SJCRH30 (cell line): ENCODE results near the gene KCNH2. TPM values are rescaled to one million over a fixed set of nuclear protein-coding genes. Genes with fewer than 3 reads are reported as not detected.

Experiments
- DNase-seq, 2 experiments: peaks; one replicate each; pipeline ENCODE4 v3.0.0-alpha.2; 2015 to 2020
- H3K27ac ChIP-seq: fragments of 250-450 bp; sonication (Bioruptor Pico); 2 replicates; pipeline ENCODE4 v1.5.1; 2020; ENCODE audit warnings: mild to moderate bottlenecking, moderate library complexity
- H3K27me3 ChIP-seq: fragments of 250-450 bp; sonication (Bioruptor Pico); 2 replicates; pipeline ENCODE4 v1.5.1; 2020; ENCODE audit warnings: mild to moderate bottlenecking, moderate library complexity
- H3K36me3 ChIP-seq: fragments of 250-450 bp; sonication (Bioruptor Pico); 2 replicates; pipeline ENCODE4 v1.5.1; 2020; ENCODE audit warnings: mild to moderate bottlenecking, moderate library complexity
- H3K4me1 ChIP-seq: fragments of 250-450 bp; sonication (Bioruptor Pico); 2 replicates; pipeline ENCODE4 v1.5.1; 2020; ENCODE audit warnings: mild to moderate bottlenecking, moderate library complexity
- H3K4me3 ChIP-seq: fragments of 250-450 bp; sonication (Bioruptor Pico); 2 replicates; pipeline ENCODE4 v1.5.1; 2020; ENCODE audit warnings: mild to moderate bottlenecking, moderate library complexity
- H3K9me3 ChIP-seq: fragments of 250-450 bp; sonication (Bioruptor Pico); replicated peaks from 2 replicates; pipeline ENCODE4 v1.5.1; 2020; ENCODE audit warnings: mild to moderate bottlenecking, moderate library complexity
- total RNA-seq: library from RNA; depleted of rRNA; stranded (reverse); fragments of >200 nt; shearing (Covaris generic); gene quantifications from 2 replicates; pipeline ENCODE4 v1.2.3, GENCODE V29; 2014

KCNH2 gene
- total RNA-seq, 1 experiment from 2014 or later: 19.3 TPM

DNA sequence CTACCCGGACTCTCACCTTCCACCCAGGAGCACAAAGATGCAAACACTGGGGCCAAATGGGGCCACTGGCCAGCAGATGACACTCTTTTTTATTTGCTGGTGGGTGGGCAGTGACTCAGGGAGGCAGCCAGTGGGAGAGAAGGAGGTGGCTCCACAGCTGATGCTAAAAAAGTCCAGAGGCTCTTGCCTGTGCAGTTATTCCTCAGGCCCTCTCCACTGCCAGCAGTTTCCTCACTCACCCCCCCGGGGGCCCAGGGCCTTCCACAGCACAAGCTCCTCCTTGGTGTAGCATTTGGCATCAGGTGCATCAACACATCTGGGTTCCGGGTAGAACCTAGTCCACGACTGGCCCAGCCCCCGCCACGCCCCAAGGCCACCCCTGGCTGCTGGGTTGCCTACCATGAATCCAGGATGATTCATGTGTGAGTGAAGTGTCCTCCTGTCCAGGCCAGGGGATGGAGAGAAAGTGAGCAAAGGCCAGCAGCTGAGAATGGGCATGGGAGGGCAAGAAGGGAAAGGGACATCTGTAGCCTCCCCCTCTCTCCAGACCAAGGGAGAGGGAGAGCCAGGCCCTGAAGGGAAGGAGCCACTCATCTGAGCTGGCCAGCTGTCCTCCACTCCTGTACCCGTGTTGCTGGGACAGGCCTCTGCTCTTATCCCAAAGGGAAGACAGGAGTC, 1.7 kb upstream of the KCNH2 start:
- no peaks in the 10 kb centered on the region for H3K27me3 ChIP-seq
- peak overlapping the region; percentile 62 for H3K4me3 ChIP-seq
- no peaks in the 10 kb centered on the region for H3K36me3 ChIP-seq
- peak; percentile 71 to 74 for DNase-seq
- H3K27ac ChIP-seq: peak overlapping the region; percentile 93
- peaks cover 27% of the 10 kb centered on the region for H3K4me1 ChIP-seq
- H3K9me3 ChIP-seq: no peaks in the 10 kb centered on the region

GRCh38 chr7:150977382-150978125, 567 bp downstream of the KCNH2 start:
- H3K9me3 ChIP-seq: no peaks in the 10 kb centered on the region
- no peaks in the 10 kb centered on the region for H3K27me3 ChIP-seq
- peaks cover 27% of the 10 kb centered on the region for H3K4me1 ChIP-seq
- peak in 1 of 2 experiments; percentile 39 for DNase-seq
- H3K27ac ChIP-seq: no peak overlapping the region
- H3K4me3 ChIP-seq: peak overlapping the region; percentile 55
- H3K36me3 ChIP-seq: no peaks in the 10 kb centered on the region

DNA sequence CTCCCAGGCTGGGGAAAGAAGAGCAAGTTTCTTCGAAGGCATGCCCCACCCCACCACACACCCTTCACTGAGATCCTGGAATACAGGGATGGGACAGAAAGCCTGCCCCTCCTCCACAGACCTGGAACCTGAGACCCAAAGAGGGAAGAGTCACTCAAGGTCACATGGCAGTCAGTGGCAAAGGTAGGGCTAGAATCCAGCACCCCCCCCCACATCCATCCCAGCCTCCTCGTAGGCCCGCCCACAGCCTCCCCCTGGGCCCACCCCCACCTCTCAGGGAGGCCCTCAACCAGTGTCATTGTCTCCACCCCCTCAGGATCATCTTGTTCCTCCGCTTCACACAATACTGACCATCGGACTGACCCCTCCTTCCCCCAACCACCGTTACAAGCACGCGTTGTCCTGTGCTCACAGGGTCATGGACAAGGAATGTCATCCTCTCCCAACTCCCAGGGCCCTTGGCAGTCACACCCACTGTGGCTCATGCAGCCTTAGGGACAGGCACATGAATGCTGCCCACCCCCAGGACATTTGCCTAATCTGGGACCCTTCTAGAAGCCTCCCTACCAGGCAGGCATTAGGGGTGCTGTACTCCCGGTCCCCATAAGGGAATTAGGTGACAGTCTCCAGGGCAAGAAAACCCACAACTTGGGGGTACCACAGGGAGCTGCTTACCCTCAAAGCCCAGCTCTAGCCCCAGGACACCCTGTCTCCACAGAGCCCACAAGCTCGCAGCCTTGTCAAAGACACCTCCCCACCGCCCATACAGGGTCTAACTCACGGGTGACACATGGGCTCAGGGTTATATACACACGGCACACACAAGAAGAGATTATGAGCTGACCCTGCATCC, 1.4 kb downstream of the KCNH2 start:
- no peaks in the 10 kb centered on the region for H3K27me3 ChIP-seq
- no peak overlapping the region for H3K27ac ChIP-seq

GRCh38 chr7:150975536-150976319, 2.4 kb downstream of the KCNH2 start:
- Histone ChIP-seq H3K27ac (no peak overlapping the region), H3K27me3 (no peaks in the 10 kb centered on the region), H3K9me3 (no peaks in the 10 kb centered on the region), H3K4me3 (no peak overlapping the region), H3K36me3 (no peaks in the 10 kb centered on the region), H3K4me1 (peaks cover 41% of the 10 kb centered on the region)
- DNase-seq: no peak

More for the DNA sequence above, 1.4 kb downstream of the KCNH2 start:
- Histone ChIP-seq H3K4me3 (peak overlapping the region; percentile 55), H3K9me3 (no peaks in the 10 kb centered on the region), H3K4me1 (peaks cover 34% of the 10 kb centered on the region), H3K36me3 (no peaks in the 10 kb centered on the region)
- peak in 1 of 2 experiments; percentile 45 for DNase-seq

DNA sequence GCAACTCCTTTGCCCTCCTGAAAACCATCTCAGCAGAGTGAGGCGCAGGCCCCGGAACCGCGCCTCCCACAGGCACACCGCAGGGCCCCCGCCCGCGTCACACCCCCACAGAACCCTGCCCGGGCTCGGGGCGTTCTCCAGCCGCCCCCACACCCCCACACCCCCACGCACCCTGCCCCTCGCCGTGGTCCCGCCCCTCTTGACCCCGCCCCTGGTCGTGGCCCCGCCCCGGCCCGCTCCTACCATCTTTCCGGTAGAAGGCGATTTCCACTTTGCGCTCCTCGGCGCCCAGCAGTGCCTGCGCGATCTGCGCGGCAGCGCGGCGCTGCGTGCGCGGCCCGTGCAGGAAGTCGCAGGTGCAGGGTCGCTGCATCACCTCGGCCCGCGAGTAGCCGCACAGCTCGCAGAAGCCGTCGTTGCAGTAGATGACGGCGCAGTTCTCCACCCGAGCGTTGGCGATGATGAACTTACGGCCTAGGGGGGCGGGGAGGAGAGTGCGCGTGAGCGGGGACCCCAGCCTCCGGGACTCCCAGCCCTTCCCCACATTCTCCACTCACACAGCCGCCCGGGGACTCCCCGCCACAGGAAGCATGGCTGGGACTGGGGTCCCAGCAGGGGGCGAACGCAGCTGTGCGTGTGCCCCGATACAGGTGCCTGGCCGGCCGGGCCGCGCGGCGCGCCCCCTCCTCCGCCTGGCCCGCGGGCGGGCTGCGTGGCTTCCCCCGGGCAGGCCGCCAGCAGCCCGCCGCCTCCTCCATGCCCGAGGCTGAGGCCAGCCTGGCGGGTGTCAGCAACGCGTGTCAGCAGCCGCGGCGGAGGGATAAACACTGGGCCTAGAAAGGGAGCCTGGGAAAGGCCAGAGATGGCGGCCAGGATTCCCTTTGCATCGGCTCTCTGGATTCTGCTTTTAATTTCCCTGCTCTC, 3.4 kb downstream of the KCNH2 start:
- Histone ChIP-seq H3K4me1 (peaks cover 34% of the 10 kb centered on the region), H3K27me3 (no peaks in the 10 kb centered on the region), H3K27ac (no peak overlapping the region), H3K4me3 (no peak overlapping the region), H3K36me3 (no peaks in the 10 kb centered on the region), H3K9me3 (no peaks in the 10 kb centered on the region)
- DNase-seq: no peak

GRCh38 chr7:150973571-150974451, 4.3 kb downstream of the KCNH2 start:
- no peaks in the 10 kb centered on the region for H3K36me3 ChIP-seq
- no peak overlapping the region for H3K27ac ChIP-seq
- H3K4me3 ChIP-seq: no peak overlapping the region
- H3K4me1 ChIP-seq: peaks cover 31% of the 10 kb centered on the region
- no peak for DNase-seq
- no peaks in the 10 kb centered on the region for H3K9me3 ChIP-seq
- H3K27me3 ChIP-seq: no peaks in the 10 kb centered on the region

DNA sequence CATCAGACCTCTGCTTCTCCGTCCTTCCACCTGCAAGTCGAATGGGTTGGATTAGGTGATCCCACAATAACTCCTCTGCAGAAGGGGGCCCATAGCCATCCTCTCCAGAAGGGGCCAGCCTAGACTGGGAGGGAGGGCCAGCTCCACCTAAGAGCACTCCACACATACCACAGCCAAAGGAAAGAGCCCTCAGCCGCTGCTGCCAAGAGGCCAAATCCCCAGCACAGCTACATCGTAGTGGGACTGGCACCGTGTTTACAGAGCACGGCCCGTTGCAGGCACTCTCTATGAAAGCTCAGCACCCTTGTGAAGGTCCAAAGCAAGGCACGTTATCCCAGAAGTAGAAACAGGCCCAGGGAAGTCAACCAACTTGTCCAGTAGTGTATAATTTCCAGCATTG, 5.4 kb downstream of the KCNH2 start:
- peaks cover 31% of the 10 kb centered on the region for H3K4me1 ChIP-seq
- H3K9me3 ChIP-seq: no peaks in the 10 kb centered on the region
- H3K36me3 ChIP-seq: no peaks in the 10 kb centered on the region
- H3K27ac ChIP-seq: no peak overlapping the region
- H3K4me3 ChIP-seq: no peak overlapping the region
- no peak for DNase-seq
- H3K27me3 ChIP-seq: no peaks in the 10 kb centered on the region

- Histone ChIP-seq H3K4me1 (peaks cover 30% of the 10 kb centered on the region), H3K27me3 (no peaks in the 10 kb centered on the region), H3K4me3 (peak overlapping the region; percentile 12), H3K36me3 (no peaks in the 10 kb centered on the region), H3K9me3 (no peaks in the 10 kb centered on the region), H3K27ac (peak overlapping the region; percentile 60)
- peak; percentile 87 to 89 for DNase-seq
These were observed 6.1 kb downstream of the KCNH2 start for GRCh38 chr7:150972023-150972468.

DNA sequence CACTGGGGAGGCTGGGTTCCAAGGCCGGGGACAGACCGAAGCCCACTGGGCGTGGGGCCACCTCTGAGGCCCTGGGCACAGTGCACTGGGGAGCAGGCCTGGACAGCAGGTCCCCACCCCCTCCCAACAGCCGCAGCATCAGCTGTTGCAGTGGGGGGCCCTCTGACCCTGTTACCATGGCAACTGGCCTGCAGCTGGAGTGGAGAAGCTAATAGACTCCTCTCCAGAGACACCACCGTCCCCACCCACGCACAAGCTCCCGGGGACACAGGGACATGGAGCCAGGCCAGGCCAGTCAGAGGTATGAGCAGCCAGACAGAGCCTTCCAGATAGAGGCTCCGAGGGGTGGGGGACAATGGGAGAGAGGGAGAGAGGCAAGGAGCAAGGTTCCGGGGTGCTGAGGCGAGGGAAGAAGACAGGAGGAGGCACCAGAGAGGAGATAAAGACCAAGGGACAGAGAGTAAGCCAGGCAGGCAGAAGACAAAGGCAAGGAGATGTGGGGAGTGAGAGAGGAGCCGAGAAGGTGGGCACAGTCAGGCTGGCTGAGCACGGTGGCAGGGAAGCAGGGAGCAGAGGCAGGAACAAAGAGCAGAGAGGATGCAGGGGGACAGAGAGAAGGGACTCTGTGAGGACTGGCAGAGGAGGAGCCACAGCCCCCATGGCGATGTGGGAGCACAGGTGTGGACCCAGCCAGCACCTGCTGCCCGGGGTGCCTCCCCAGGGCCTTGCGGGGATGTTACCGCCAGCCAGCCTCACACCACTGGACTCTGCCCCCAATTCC, 6.7 kb downstream of the KCNH2 start:
- DNase-seq: peak; percentile 94 to 95

GRCh38 chr7:150970424-150970823, 7.7 kb downstream of the KCNH2 start:
- no peak for DNase-seq
- Histone ChIP-seq H3K36me3 (no peaks in the 10 kb centered on the region), H3K27ac (no peak overlapping the region), H3K27me3 (no peaks in the 10 kb centered on the region), H3K4me1 (peaks cover 26% of the 10 kb centered on the region), H3K9me3 (no peaks in the 10 kb centered on the region), H3K4me3 (no peak overlapping the region)

More for the DNA sequence above, 6.7 kb downstream of the KCNH2 start:
- Histone ChIP-seq H3K9me3 (no peaks in the 10 kb centered on the region), H3K4me3 (peak overlapping the region; percentile 12), H3K27me3 (no peaks in the 10 kb centered on the region), H3K27ac (peak overlapping the region; percentile 60), H3K4me1 (peaks cover 26% of the 10 kb centered on the region), H3K36me3 (no peaks in the 10 kb centered on the region)

- H3K27ac ChIP-seq: no peak overlapping the region
- H3K27me3 ChIP-seq: no peaks in the 10 kb centered on the region
- H3K4me1 ChIP-seq: peaks cover 34% of the 10 kb centered on the region
These were observed 8.6 kb downstream of the KCNH2 start for GRCh38 chr7:150969475-150969874.

DNA sequence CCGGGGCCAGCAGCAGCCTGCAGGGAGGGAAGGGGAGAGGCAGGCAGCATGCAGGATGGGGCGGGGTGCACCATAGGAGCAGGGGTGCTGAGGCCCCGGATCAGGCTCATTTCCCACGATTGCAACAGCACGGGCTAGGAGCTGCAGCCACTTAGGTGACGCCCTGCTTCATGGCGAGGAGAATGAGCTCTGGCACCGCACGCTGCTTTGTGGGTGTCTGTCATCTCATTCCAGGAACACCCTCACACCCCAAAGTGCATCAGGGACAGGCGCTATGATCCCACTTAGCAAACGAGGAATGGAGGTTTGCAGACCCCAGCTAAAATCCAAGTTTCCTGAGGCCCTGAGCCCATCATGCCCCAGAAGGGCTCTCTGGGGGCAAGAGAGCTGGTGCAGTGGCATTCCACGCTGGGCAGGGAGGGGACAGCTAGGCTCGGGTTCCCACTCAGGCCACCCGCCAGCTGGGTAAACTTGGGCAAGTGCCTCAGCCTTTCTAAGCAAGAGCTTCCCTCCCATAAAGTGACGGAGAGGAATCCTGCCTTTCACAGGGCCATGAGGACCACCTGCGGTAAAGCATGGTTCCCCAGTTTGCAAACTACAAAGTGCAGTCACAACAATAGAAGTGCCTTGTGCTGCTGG, 9.3 kb downstream of the KCNH2 start:
- H3K4me1 ChIP-seq: peaks cover 40% of the 10 kb centered on the region
- no peaks in the 10 kb centered on the region for H3K36me3 ChIP-seq
- no peaks in the 10 kb centered on the region for H3K9me3 ChIP-seq
- no peaks in the 10 kb centered on the region for H3K27me3 ChIP-seq
- DNase-seq: no peak
- no peak overlapping the region for H3K27ac ChIP-seq
- H3K4me3 ChIP-seq: no peak overlapping the region

More at GRCh38 chr7:150969475-150969874, 8.6 kb downstream of the KCNH2 start:
- no peaks in the 10 kb centered on the region for H3K36me3 ChIP-seq
- DNase-seq: no peak
- H3K9me3 ChIP-seq: no peaks in the 10 kb centered on the region
- H3K4me3 ChIP-seq: no peak overlapping the region
